ENCODE measurements around the gene RC3H1.

Gene RC3H1

DNA sequence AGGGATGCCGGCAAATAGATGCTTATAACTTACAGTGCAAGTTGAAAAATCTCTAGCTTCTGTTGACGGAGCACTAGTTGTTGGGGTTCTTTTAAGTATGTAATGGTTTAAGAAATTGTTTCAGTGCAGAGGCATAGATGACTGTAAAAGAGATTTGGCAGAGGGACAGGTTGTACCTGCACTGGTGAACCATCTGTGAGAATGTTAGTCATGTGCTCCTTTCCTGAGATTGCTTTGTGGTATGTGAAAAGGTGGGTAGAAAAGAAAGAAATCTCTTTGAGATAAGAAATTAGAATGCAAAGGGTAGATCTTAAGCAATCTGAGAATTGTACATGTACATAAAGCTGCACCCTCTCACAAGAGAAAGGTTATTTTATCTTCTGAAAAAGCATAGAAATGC lies 134.5 kb downstream of the RC3H1 start:
- TF ChIP-seq REST (IDR thresholded peaks at IDR 0.05; ENCODE audit: insufficient read depth in 1 of 2, low read depth in 2 of 2, low read length in 2 of 2) (no peak), TAF1 (IDR thresholded peaks at IDR 0.05; ENCODE audit: borderline replicate concordance, insufficient read depth, low read length) (no peak), SIN3A (IDR thresholded peaks at IDR 0.05; ENCODE audit: borderline replicate concordance, insufficient read depth, low read length) (no peak)

DNA sequence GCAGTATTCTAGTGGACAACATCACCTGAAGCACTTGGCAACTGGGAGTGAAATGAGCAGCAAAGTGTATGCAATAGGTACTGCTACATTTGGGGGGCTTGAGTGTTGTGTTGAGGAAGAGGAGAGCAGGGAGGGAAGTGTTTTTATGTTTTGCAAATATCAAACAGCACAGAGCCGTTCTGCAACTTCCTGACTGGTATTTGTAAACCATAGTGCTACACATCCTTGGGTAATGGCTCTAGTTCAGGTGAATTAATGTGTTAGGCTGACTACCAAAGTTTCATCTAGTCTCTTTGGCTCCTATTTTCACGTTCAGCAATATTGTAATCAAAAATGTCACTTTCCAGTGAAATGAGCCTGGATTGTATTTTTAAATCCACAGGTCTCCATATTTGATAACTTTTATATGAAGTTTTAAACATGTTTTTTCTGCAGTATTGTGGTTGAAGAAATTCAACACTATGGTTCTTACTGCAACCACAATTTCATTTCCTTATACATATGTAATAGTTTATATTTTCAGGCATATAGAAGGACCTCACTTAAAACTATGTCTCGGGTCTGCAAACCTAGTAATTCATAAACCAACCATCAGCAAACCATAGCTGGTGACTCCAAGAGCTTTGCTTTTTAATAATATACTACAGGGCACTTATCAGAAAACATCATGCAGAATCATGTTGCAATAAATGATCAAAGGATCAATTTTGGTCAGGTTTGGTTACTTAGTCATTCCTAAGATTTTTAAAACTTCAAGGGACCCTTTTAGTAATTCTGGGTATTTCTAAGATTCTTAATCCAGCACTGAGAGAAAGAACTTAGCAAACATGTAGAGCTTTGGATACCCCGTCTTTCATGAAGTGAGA lies 135.2 kb downstream of the RC3H1 start:
- TF ChIP-seq FOXP2 (optimal IDR thresholded peaks at IDR 0.05; ENCODE audit: borderline replicate concordance, extremely low read depth, extremely low read length, insufficient read depth) (no peak), SIN3A (IDR thresholded peaks at IDR 0.05; ENCODE audit: borderline replicate concordance, insufficient read depth, low read length) (no peak), POLR2AphosphoS5 (IDR thresholded peaks at IDR 0.05; ENCODE audit: low read depth, low read length) (no peak), REST (IDR thresholded peaks at IDR 0.05; ENCODE audit: insufficient read depth in 1 of 2, low read depth in 2 of 2, low read length in 2 of 2) (no peak), TAF1 (IDR thresholded peaks at IDR 0.05; ENCODE audit: borderline replicate concordance, insufficient read depth, low read length) (no peak)

DNA sequence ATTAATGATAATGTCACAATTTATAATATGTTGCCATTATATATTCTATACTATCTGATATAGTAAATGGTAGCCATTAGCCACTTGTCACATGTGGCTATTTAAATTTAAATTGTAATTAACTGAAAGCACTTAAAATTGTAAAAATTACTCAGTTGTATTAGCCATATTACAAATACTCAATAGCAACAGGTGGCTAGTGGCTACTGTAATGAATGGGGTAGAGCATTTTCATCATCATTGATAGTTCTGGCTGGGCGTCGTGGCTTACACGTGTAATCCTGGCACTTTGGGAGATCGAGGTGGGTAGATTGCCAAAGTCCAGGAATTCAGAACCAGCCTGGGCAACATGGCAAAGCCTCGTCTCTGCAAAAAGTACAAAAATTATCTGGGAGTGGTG lies 137.5 kb downstream of the RC3H1 start:
- TF ChIP-seq FOXP2 (optimal IDR thresholded peaks at IDR 0.05; ENCODE audit: borderline replicate concordance, extremely low read depth, extremely low read length, insufficient read depth) (no peak), POLR2AphosphoS5 (IDR thresholded peaks at IDR 0.05; ENCODE audit: low read depth, low read length) (no peak), TAF1 (IDR thresholded peaks at IDR 0.05; ENCODE audit: borderline replicate concordance, insufficient read depth, low read length) (no peak), REST (IDR thresholded peaks at IDR 0.05; ENCODE audit: insufficient read depth in 1 of 2, low read depth in 2 of 2, low read length in 2 of 2) (no peak), SIN3A (IDR thresholded peaks at IDR 0.05; ENCODE audit: borderline replicate concordance, insufficient read depth, low read length) (no peak)

All from PFSK-1 (cell line).